Ishikawa (cell line): Measurements from ENCODE around the gene TTC23L.

Experiments
- CEBPB ChIP-seq: IDR thresholded peaks from 2 replicates; pipeline ENCODE4 v1.6.1; 2012
- CREB1 ChIP-seq: IDR thresholded peaks from 2 replicates; pipeline ENCODE4 v1.6.1; 2012; ENCODE audit warnings: low read depth
- EGR1 ChIP-seq: IDR thresholded peaks from 2 replicates; pipeline ENCODE4 v1.6.1; 2012
- EP300 ChIP-seq: IDR thresholded peaks from 2 replicates; pipeline ENCODE4 v1.6.1; 2012; ENCODE audit warnings: borderline replicate concordance
- FOXM1 ChIP-seq: IDR thresholded peaks from 2 replicates; pipeline ENCODE4 v1.6.1; 2012; ENCODE audit warnings: low read depth, borderline replicate concordance
- MAX ChIP-seq: IDR thresholded peaks from 2 replicates; pipeline ENCODE4 v1.6.1; 2012
- NFIC ChIP-seq: IDR thresholded peaks from 2 replicates; pipeline ENCODE4 v1.6.1; 2012
- RAD21 ChIP-seq: IDR thresholded peaks from 2 replicates; pipeline ENCODE4 v1.6.1; 2012; ENCODE audit warnings: low read depth
- REST ChIP-seq: IDR thresholded peaks from 2 replicates; pipeline ENCODE4 v1.6.1; 2012; ENCODE audit warnings: low read depth, mild to moderate bottlenecking
- TAF1 ChIP-seq: IDR thresholded peaks from 2 replicates; pipeline ENCODE4 v1.6.1; 2012; ENCODE audit warnings: low read depth, mild to moderate bottlenecking
- TCF12 ChIP-seq: IDR thresholded peaks from 2 replicates; pipeline ENCODE4 v1.6.1; 2012; ENCODE audit warnings: low read depth
- TEAD4 ChIP-seq: IDR thresholded peaks from 2 replicates; pipeline ENCODE4 v1.6.1; 2012
- USF1 ChIP-seq: IDR thresholded peaks from 2 replicates; pipeline ENCODE4 v1.6.1; 2012
- YY1 ChIP-seq: IDR thresholded peaks from 2 replicates; pipeline ENCODE4 v1.6.1; 2012; ENCODE audit warnings: low read depth
- ZBTB7A ChIP-seq: IDR thresholded peaks from 2 replicates; pipeline ENCODE4 v1.6.1; 2012; ENCODE audit warnings: low read depth

Gene TTC23L

GRCh38 chr5:34838785-34839714 lies at the start of gene TTC23L:
TSS of gene TTC23L (plus strand) at chr5:34839164. CDS start at chr5:34840672, 1,508 bp downstream.
- TF ChIP-seq EP300 (0 out of 2 replicates have a peak, but pooled peaks have one; percentile 7), TAF1 (peak; percentile 81; the same call in 1 of the 2 replicates), ZBTB7A (no peak), USF1 (peak; percentile 14; the same call in 1 of the 2 replicates), YY1 (peak; percentile 76), REST (no peak), TCF12 (peak; percentile 77; the same call in 1 of the 2 replicates), TEAD4 (no peak), MAX (peak; percentile 91), CEBPB (no peak; the same call in 1 of the 2 replicates), FOXM1 (no peak), CREB1 (peak; percentile 28; the same call in 1 of the 2 replicates), EGR1 (no peak), NFIC (0 out of 2 replicates have a peak, but pooled peaks have one; percentile 8), RAD21 (no peak)

GRCh38 chr5:34789639-34790038 lies 49.3 kb upstream of the TTC23L start:
- TF ChIP-seq USF1 (no peak), TCF12 (no peak), REST (no peak), CEBPB (no peak), FOXM1 (no peak), ZBTB7A (no peak), YY1 (no peak), MAX (no peak), RAD21 (no peak), CREB1 (no peak), EP300 (no peak)

GRCh38 chr5:34790069-34790468 lies 48.9 kb upstream of the TTC23L start:
- TF ChIP-seq NFIC (no peak), CREB1 (no peak), TEAD4 (no peak), MAX (no peak), FOXM1 (no peak), USF1 (no peak), YY1 (no peak), TAF1 (no peak), ZBTB7A (no peak), REST (no peak), EP300 (no peak), TCF12 (no peak), CEBPB (no peak), EGR1 (no peak), RAD21 (no peak)
